SK-N-MC (cell line): ENCODE measurements around the gene LRMDA.

Source experiments
- DNase-seq: peaks from one replicate; pipeline ENCODE4 v3.0.0-alpha.2; 2011; ENCODE audit warnings: low read depth, low spot score
- H3K27ac ChIP-seq: fragments of 200-600 bp; sonication (generic); 2 replicates; pipeline ENCODE4 v1.5.1; 2016; ENCODE audit warnings: mixed run types
- H3K36me3 ChIP-seq: fragments of 200-600 bp; sonication (generic); 2 replicates; pipeline ENCODE4 v1.6.1; 2017; ENCODE audit warnings: antibody characterized with exemption, low read length, mixed read lengths; ENCODE audit not compliant: insufficient read depth
- H3K4me3 ChIP-seq: fragments of 200-600 bp; sonication (generic); 2 replicates; pipeline ENCODE4 v1.5.1; 2016
- H3K9ac ChIP-seq: fragments of 200-600 bp; sonication (generic); 2 replicates; pipeline ENCODE4 v1.8.0; 2017; ENCODE audit warnings: mixed run types, mixed read lengths; ENCODE audit not compliant: insufficient read length
- H3K9me3 ChIP-seq: fragments of 200-600 bp; sonication (generic); 2 replicates; pipeline ENCODE4 v1.6.1; 2017; ENCODE audit warnings: low read depth, mild to moderate bottlenecking, antibody characterized with exemption, low read length, moderate library complexity, mixed read lengths
- EZH2 ChIP-seq: fragments of 200-600 bp; sonication (generic); IDR thresholded peaks from one replicate; pipeline ENCODE4 v1.6.1; 2017; ENCODE audit warnings: antibody characterized with exemption
- FOXP2 ChIP-seq: optimal IDR thresholded peaks from 2 replicates; pipeline ENCODE3; 2011; ENCODE audit warnings: mild to moderate bottlenecking, moderate library complexity; ENCODE audit not compliant: insufficient read depth; ENCODE audit errors: extremely low read length, control extremely low read depth
- POLR2AphosphoS5 ChIP-seq: IDR thresholded peaks from 2 replicates; pipeline ENCODE4 v1.6.1; 2012; ENCODE audit warnings: mild to moderate bottlenecking, low read depth, low read length, borderline replicate concordance

The LRMDA gene

DNA sequence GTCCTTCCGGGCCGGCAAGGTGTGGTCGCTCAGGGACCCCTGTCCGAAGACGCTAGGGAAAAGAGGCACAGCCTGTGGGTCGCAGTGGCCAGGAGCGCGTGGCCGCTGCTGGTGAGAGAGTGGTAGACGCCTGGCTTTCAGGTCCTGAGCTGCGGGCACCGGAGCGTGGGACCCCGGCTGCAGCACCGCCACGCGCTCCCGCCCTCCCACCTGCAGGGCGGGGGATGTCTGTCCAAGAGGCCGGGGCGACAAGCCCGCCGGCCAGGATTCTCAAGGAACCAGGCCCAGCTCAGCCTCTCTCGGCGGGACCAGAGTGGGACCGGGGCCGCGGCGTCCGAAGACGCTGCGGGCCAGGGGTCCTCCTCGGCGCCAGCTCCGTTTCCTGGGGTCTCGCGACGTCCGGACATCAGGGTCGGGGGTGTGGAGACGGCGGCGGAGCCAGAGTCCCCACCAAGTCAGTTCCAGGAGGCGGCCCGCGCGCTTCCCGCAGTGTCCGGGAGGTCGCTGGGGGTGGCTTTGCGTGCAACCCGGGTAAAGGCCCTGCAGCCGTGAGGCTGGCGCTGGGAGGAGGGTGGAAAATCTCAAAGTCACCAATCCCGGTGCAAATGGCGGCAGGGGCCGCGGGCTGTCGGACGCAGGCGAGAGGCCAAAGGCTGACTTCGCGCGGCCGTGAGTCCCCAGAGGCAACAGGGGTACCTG, 35.3 kb upstream of the LRMDA start:
- no peak overlapping the region for H3K27ac ChIP-seq
- no peaks in the 10 kb centered on the region for H3K9me3 ChIP-seq
- DNase-seq: no peak
- TF ChIP-seq FOXP2 (no peak), POLR2AphosphoS5 (no peak), EZH2 (no peak)
- H3K36me3 ChIP-seq: no peaks in the 10 kb centered on the region
- no peak overlapping the region for H3K4me3 ChIP-seq
- no peak overlapping the region for H3K9ac ChIP-seq

DNA sequence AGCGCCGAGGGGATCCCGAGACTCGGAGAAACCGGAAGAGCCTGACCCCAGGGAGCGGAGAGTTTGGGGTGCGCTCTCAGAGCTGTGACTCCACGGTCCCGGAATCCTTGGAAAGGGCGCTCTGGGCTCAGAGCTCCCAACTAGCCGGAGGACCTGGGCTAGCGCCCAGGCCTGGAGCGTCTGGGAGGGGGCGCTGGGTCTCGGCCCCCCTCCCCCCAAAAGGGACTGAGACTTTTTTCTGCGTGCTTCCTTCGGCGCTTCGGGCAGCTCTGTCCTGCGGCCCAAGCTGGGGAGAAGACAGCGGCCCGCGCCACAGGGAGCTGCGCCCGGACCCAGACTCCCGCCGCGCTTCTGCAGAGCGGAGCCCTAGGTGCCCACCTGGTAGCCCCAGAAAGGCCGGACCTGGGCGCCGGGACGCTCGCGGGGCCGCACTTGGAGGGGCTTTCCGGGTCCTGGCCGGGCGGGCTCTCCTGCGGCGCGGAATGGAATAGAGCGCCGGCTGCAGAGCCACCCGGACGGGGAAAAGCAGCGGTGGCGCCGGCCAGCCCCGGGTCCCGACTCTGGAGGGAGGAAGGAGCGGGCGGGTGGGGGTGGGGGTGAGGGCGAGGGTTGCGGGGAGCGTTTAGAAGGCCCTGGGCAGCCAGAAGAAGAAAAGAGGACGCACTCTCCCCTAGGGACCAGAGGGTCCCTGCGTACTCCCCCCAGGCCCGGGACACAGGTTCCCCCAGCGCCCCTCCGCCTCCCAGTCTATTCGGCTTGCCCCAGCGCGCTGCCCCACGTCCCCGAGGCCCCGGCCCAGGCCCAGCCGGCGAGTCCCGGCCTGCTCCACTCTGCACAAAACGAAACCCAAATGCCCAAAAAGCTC, 34.6 kb upstream of the LRMDA start:
- TF ChIP-seq POLR2AphosphoS5 (no peak), EZH2 (no peak), FOXP2 (no peak)
- Histone ChIP-seq H3K9ac (no peak overlapping the region), H3K4me3 (no peak overlapping the region), H3K27ac (no peak overlapping the region), H3K9me3 (no peaks in the 10 kb centered on the region), H3K36me3 (no peaks in the 10 kb centered on the region)
- no peak for DNase-seq

DNA sequence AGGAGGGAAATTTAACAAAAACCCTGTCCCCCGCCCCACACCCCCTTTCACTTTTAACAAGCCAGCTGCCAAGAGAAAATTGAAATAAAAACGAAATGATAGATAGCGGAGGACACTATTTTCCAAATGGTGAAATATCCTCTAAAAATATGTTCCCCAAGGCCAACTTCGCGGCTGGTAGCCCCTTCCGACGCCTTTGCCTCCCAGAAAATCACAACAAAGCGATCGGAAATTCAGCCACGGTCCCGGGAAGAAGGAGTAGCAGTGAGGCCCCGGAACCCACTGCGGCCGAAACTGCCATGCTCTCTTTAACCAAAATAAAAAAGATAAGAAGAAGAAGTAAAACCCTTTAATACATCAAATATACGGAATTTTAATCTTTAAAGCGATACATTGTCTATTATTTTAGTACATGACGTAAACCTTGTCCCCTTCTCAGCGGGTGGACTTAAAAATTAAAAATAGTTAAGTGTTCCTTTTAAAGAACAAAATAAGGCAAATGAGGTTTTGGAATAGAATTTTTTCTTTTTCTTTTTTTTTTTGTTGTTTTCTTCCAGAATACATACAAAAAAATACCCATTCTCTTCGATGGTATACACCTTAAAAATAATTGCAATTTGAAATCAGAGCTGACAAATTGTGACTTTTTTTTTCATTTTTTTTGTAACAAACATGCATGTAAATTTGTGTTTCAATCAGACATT, 33.8 kb upstream of the LRMDA start:
- Histone ChIP-seq H3K9ac (no peak overlapping the region), H3K9me3 (no peaks in the 10 kb centered on the region), H3K4me3 (no peak overlapping the region), H3K27ac (no peak overlapping the region), H3K36me3 (no peaks in the 10 kb centered on the region)
- TF ChIP-seq EZH2 (no peak), FOXP2 (no peak), POLR2AphosphoS5 (no peak)
- no peak for DNase-seq

DNA sequence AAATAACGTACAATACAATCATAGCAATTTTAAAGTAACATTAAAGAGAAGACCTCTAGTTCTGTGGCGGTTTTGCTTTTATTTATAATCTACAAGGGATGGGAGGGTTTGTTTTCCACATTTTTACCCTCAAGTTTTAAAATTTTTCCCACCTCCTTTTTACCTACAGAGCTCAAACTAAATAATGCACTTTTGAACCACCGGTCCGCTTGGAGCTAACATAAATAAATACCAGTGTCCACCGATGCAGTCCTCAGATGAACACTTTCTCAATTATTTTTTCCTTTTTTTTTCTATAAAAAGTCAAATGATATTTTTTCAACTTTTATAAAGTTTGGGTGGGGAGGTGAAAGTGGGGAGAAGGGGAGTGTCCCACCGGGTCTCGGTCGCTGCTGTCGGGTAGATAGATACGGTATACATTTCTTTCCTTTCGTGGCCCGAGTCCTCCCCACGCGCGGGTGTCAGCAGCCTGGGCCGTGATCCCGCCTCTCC, 33.2 kb upstream of the LRMDA start:
- no peaks in the 10 kb centered on the region for H3K36me3 ChIP-seq
- H3K4me3 ChIP-seq: no peak overlapping the region
- no peak for TF ChIP-seq POLR2AphosphoS5
- H3K9me3 ChIP-seq: no peaks in the 10 kb centered on the region
- H3K9ac ChIP-seq: no peak overlapping the region
- no peak overlapping the region for H3K27ac ChIP-seq
- DNase-seq: no peak

DNA sequence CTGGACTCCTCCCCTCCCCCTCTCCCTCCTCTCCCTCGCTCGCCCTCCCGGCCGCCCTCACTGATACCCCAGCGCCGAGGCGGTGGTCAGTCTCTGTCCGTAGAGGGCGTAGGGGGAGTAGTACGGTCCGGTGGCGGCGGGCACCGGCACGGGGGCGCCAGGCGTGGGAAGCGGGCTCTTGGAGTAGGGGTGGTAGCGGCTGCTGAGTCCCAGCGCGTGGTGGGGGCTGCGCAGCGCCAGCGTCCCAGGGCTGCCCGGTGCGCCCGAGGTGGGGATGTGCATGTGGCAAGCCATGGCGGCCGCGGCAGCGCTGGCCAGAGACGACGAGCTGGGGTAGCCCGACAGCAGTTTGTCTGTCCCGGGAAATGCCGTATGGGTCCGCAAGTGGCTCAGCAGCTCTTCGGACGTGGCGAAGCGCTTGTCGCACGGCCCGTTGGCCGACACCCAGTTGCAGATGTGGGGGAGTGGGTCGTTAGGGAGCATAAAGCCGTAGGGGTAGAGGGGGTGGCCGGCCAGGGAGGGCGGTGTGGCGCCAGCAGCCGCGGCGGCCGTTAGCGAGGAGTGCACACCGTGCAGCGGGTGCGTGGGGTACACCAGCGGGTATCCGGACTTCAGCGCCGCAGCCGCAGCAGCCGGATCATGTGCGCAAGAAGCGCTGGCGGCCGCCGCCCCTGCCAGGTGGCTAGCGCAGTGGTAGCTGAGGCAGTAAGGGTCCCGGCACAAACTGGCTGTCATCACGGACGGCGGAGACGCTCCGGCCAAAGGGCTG, 32.5 kb upstream of the LRMDA start:
- H3K9ac ChIP-seq: no peak overlapping the region

DNA sequence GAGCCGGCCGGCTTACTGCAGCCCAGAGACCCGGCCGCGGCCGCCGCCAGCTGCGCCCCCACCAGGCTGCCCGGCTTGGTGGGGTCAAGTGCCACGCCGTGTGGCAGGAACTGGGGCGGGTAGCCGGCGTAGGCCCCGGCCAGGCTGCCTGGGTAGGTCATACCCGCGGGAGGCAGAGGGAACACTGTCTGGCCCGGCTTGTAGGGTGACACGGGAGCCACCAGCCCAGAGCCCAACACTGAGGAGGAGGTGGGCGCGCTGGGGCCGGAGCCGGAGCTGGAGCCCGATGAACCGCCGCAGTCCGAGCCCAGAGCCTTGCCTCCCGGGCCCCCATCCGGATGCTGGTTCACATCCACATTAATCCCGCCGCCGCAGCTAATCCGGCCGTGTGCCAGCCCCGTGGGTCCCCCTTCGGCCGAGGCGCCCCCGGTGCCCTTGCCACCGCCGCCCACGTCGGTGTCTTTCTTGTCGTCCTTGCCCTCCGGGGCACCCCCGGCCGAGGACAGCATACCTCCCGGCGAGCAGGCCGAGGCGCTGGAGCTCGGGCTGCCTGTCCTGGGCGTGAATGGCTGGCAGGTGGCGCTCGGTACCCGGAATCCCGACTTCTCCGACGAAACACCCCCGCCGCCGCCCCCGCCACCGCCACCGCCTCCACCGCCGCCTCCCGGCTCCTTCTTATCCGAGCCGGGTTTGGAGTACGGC, 31.8 kb upstream of the LRMDA start:
- H3K4me3 ChIP-seq: peak overlapping the region; percentile 84
- TF ChIP-seq POLR2AphosphoS5 (no peak), EZH2 (no peak), FOXP2 (no peak)
- no peak overlapping the region for H3K27ac ChIP-seq
- H3K9me3 ChIP-seq: no peaks in the 10 kb centered on the region
- H3K9ac ChIP-seq: no peak overlapping the region
- no peak for DNase-seq
- no peaks in the 10 kb centered on the region for H3K36me3 ChIP-seq

More for the DNA sequence above, 32.5 kb upstream of the LRMDA start:
- TF ChIP-seq FOXP2 (no peak), EZH2 (no peak), POLR2AphosphoS5 (no peak)
- no peaks in the 10 kb centered on the region for H3K36me3 ChIP-seq
- DNase-seq: no peak
- H3K9me3 ChIP-seq: no peaks in the 10 kb centered on the region
- H3K4me3 ChIP-seq: no peak overlapping the region
- H3K27ac ChIP-seq: no peak overlapping the region

DNA sequence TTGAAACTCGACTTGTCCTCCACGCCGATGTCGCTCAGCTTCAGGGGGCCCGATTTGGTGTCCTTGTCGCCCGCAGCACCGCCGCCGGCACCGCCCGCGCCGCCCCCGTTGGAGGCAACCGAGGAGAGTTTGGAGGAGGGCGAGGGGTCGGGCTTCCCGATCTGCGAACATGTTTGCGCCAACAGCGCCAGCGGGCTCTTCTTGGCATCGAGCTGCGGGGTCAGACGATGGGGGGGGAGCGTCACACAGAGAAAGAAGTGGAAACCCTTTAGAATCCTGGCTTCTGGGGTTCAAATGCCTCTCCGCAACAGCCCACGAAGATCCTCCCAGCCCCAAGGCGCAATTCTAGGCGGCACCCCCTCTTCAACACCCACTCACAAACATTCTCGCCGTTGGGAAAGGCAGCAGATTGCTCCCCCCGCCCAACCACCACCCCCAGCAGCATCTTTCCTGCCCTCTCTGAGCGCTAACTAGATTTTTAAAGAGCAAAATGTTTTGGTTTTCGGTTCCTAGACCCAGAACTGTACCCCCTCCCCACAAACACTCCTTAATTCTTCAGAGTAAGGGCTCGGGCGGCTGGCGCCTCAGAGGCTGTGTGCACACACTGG, 31.2 kb upstream of the LRMDA start:
- H3K27ac ChIP-seq: no peak overlapping the region
- no peaks in the 10 kb centered on the region for H3K36me3 ChIP-seq
- no peak for DNase-seq
- no peak for TF ChIP-seq FOXP2
- TF ChIP-seq EZH2: no peak
- TF ChIP-seq POLR2AphosphoS5: no peak
- peak overlapping the region; percentile 84 for H3K4me3 ChIP-seq
- H3K9me3 ChIP-seq: no peaks in the 10 kb centered on the region
- peak overlapping the region; percentile 15 for H3K9ac ChIP-seq
